Measurements from ENCODE around the gene LRRC8D.

DNA sequence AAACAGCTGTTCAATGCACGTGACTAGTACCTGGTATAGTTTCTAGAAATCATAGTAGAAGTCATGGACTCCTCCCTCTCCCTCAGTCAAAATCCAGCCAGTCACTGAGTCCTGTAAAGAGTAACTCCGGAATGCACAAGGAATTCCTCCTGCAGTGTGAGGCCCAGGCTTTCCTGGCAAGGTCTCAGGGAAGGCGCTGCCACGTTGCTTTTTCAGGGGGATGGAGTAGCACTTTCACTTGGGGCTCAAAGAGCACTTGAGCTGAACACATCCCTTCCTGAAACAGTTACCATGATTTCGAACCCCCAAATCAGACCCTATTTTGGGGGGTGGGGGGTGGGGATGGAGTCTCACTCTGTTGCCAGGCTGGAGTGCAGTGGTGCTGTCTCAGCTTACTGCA lies 26.4 kb upstream of the LRRC8D start:
- no peak for TF ChIP-seq USF2 (IDR thresholded peaks at IDR 0.05; ENCODE audit: low read depth, low read length)
- TF ChIP-seq POLR2A (IDR thresholded peaks at IDR 0.05; ENCODE audit: low read depth, low read length): no peak
- TF ChIP-seq, protein P1, sequence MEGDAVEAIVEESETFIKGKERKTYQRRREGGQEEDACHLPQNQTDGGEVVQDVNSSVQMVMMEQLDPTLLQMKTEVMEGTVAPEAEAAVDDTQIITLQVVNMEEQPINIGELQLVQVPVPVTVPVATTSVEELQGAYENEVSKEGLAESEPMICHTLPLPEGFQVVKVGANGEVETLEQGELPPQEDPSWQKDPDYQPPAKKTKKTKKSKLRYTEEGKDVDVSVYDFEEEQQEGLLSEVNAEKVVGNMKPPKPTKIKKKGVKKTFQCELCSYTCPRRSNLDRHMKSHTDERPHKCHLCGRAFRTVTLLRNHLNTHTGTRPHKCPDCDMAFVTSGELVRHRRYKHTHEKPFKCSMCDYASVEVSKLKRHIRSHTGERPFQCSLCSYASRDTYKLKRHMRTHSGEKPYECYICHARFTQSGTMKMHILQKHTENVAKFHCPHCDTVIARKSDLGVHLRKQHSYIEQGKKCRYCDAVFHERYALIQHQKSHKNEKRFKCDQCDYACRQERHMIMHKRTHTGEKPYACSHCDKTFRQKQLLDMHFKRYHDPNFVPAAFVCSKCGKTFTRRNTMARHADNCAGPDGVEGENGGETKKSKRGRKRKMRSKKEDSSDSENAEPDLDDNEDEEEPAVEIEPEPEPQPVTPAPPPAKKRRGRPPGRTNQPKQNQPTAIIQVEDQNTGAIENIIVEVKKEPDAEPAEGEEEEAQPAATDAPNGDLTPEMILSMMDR (conservative IDR thresholded peaks at IDR 0.05; ENCODE audit: low read depth, low read length): no peak
- TF ChIP-seq MXI1 (IDR thresholded peaks at IDR 0.05; ENCODE audit: borderline replicate concordance, low read depth, low read length): no peak
- no peak for TF ChIP-seq CEBPB (IDR thresholded peaks at IDR 0.05; ENCODE audit: low read depth, low read length)
- no peak for TF ChIP-seq RFX5 (IDR thresholded peaks at IDR 0.05; ENCODE audit: low read depth, low read length)
- no peak for TF ChIP-seq MAZ (IDR thresholded peaks at IDR 0.05; ENCODE audit: borderline replicate concordance, low read depth, low read length)
- no peak for TF ChIP-seq CHD1 (IDR thresholded peaks at IDR 0.05; ENCODE audit: low read depth, low read length)
